Liver (tissue), 10 donors: ENCODE data around the gene DNPEP. TPM values are rescaled to one million over a fixed set of nuclear protein-coding genes. Genes with fewer than 3 reads are reported as not detected.

Experiments
- DNase-seq: peaks from one replicate; pipeline ENCODE4 v3.0.0-alpha.2; 2017; ENCODE audit warnings: low spot score
- H3K27ac ChIP-seq, 2 donors: one replicate each; pipeline ENCODE4 v1.7.0; 2013; ENCODE audit warnings: inconsistent platforms in 2 of 2, low read length in 2 of 2, control low read depth in 1 of 2, low read depth in 1 of 2, mild to moderate bottlenecking in 1 of 2
- H3K27me3 ChIP-seq, 4 donors: one replicate each; pipeline versions ENCODE4 v1.6.1 to v1.7.0; 2013; ENCODE audit warnings: low read length in 3 of 4, inconsistent platforms in 1 of 4, mild to moderate bottlenecking in 1 of 4, moderate library complexity in 1 of 4; ENCODE audit not compliant: control insufficient read depth in 4 of 4, insufficient read depth in 4 of 4
- H3K36me3 ChIP-seq, 4 donors: one replicate each; pipeline versions ENCODE4 v1.6.1 to v1.7.0; 2013; ENCODE audit warnings: low read length in 3 of 4, mild to moderate bottlenecking in 3 of 4, low read depth in 1 of 4, moderate library complexity in 1 of 4; ENCODE audit not compliant: control insufficient read depth in 4 of 4, insufficient read depth in 3 of 4
- H3K4me1 ChIP-seq, 4 donors: one replicate each; pipeline versions ENCODE4 v1.6.1 to v1.7.0; 2013; ENCODE audit warnings: low read length in 3 of 4, mild to moderate bottlenecking in 3 of 4, moderate library complexity in 1 of 4; ENCODE audit not compliant: control insufficient read depth in 4 of 4, insufficient read depth in 4 of 4
- H3K4me3 ChIP-seq, 3 donors: one replicate each; pipeline versions ENCODE4 v1.6.1 to v1.7.0; 2013; ENCODE audit warnings: low read length in 3 of 3, control low read depth in 1 of 3, low read depth in 1 of 3, mild to moderate bottlenecking in 1 of 3
- H3K9ac ChIP-seq, 2 donors: one replicate each; pipeline ENCODE4 v1.7.0; 2013; ENCODE audit warnings: low read length in 2 of 2, mild to moderate bottlenecking in 2 of 2, moderate library complexity in 2 of 2, control low read depth in 1 of 2, low read depth in 1 of 2
- H3K9me3 ChIP-seq, 4 donors: one replicate each; pipeline versions ENCODE4 v1.6.1 to v1.7.0; 2013; ENCODE audit warnings: low read length in 3 of 4; ENCODE audit not compliant: control insufficient read depth in 4 of 4
- FOXA1 ChIP-seq: IDR thresholded peaks from 2 replicates; pipeline ENCODE4 v1.6.1; 2016; ENCODE audit warnings: antibody characterized with exemption
- SP1 ChIP-seq: IDR thresholded peaks from 2 replicates; pipeline ENCODE4 v1.6.1; 2018; ENCODE audit warnings: antibody characterized with exemption, mild to moderate bottlenecking
- TAF1 ChIP-seq: conservative IDR thresholded peaks from 2 replicates; pipeline ENCODE4 v1.6.1; 2016; ENCODE audit warnings: antibody characterized with exemption, mild to moderate bottlenecking
- WGBS: extraction: QIAGEN DNeasy Blood & Tissue Kit; methylation state at CpG from one replicate; pipeline ENCODE4 v1.1.7; 2013; 5-methylcytosine and 5-hydroxymethylcytosine counted together
- polyA plus RNA-seq, 2 donors: library from polyadenylated mRNA; stranded (reverse) in 1 of 2; unstranded in 1 of 2; fragments of 200-250 nt in 1 of 2; fragments of >200 nt in 1 of 2; fragmentation: Nextera tagmentation in 1 of 2; extraction: Ambion mirVana in 1 of 2; gene quantifications; one replicate each; pipeline versions ENCODE4 v1.2.1 to v1.2.3, GENCODE V29; 2013 to 2015
- small RNA-seq: library from RNA; depleted of rRNA; stranded (forward); fragments of <200 nt; gene quantifications from one replicate; pipeline ENCODE3, GENCODE V24; 2014
- total RNA-seq, 2 donors: library from RNA; depleted of rRNA; stranded (reverse); fragments of >200 nt; gene quantifications; one replicate each; pipeline ENCODE4 v1.2.3, GENCODE V29; 2014
- donor health status: healthy.
- donor health status: healthy.
- donor health status: healthy.
- donor health status: healthy.
- donor health status: healthy.

Gene DNPEP
- total and polyA plus RNA-seq, 4 donors = 25.8 to 58.4 (median 45.8) TPM

GRCh38 chr2:219323434-219323833 lies 64.3 kb downstream of the DNPEP start:
- no peak overlapping the region for H3K4me3 ChIP-seq

More at GRCh38 chr2:219323434-219323833, 64.3 kb downstream of the DNPEP start:
- H3K9me3 ChIP-seq = no peaks in the 10 kb centered on the region
- H3K27me3 ChIP-seq = peaks cover 0 to 9% (median 0%) of the 10 kb centered on the region in 4 donors
- H3K4me1 ChIP-seq = no peaks in the 10 kb centered on the region
- no peak overlapping the region for H3K27ac ChIP-seq
- no peaks in the 10 kb centered on the region for H3K36me3 ChIP-seq
- no peak for DNase-seq
- WGBS = 61% methylated on average over 4 of the region's 4 CpGs
- H3K9ac ChIP-seq = no peak overlapping the region
- no peak for TF ChIP-seq SP1
- no peak for TF ChIP-seq TAF1
- no peak for TF ChIP-seq FOXA1

Small RNA genes within 50 kb of the gene (small RNA-seq; reads per million reads assigned to genes)
- not detected for gene AC053503.3

Other genes starting within 250 kb of the DNPEP start
- gene NHEJ1, start 227.1 kb downstream of the DNPEP start, total RNA-seq = 10 to 100 TPM; 11.8 to 13.5 TPM
- gene NHEJ1, start 227.1 kb downstream of the DNPEP start, polyA plus RNA-seq = 1 to 10 TPM; 6.1 to 8.0 TPM
- 1 to 10 TPM in 1 of 2 donors, under 1 TPM in 1; 0.23 to 2.4 TPM for gene SLC23A3, start 217.9 kb downstream of the DNPEP start, total RNA-seq
- gene SLC23A3, start 217.9 kb downstream of the DNPEP start, polyA plus RNA-seq = under 1 TPM; 0.38 to 0.94 TPM
- 10 to 100 TPM; 16.5 to 39.8 TPM for gene CNPPD1, start 211.0 kb downstream of the DNPEP start, total RNA-seq
- 10 to 100 TPM; 16.7 to 26.5 TPM for gene CNPPD1, start 211.0 kb downstream of the DNPEP start, polyA plus RNA-seq
- 10 to 100 TPM; 34.1 to 41.2 TPM for gene RETREG2, start 209.6 kb downstream of the DNPEP start, total RNA-seq
- 10 to 100 TPM; 21.7 to 42.8 TPM for gene RETREG2, start 209.6 kb downstream of the DNPEP start, polyA plus RNA-seq
- gene ZFAND2B, start 181.1 kb downstream of the DNPEP start, total RNA-seq = 10 to 100 TPM; 19.6 to 29.8 TPM
- gene ZFAND2B, start 181.1 kb downstream of the DNPEP start, polyA plus RNA-seq = 10 to 100 TPM; 21.9 to 53.8 TPM
- 10 to 100 TPM; 27.5 to 96.1 TPM for gene ABCB6, start 169.0 kb downstream of the DNPEP start, total RNA-seq
- gene ABCB6, start 169.0 kb downstream of the DNPEP start, polyA plus RNA-seq = 10 to 100 TPM; 19.0 to 68.1 TPM
- 10 to 100 TPM; 44.7 to 68.1 TPM for gene ATG9A, start 158.3 kb downstream of the DNPEP start, total RNA-seq
- gene ATG9A, start 158.3 kb downstream of the DNPEP start, polyA plus RNA-seq = 10 to 100 TPM; 24.3 to 31.1 TPM
- 10 to 100 TPM; 15.5 to 30.6 TPM for gene ANKZF1, start 158.1 kb downstream of the DNPEP start, total RNA-seq
- 10 to 100 TPM in 1 of 2 donors, 1 to 10 TPM in 1; 9.0 to 25.5 TPM for gene ANKZF1, start 158.1 kb downstream of the DNPEP start, polyA plus RNA-seq
- gene GLB1L, start 142.5 kb downstream of the DNPEP start, total RNA-seq = 1 to 10 TPM; 2.8 to 5.2 TPM
- 1 to 10 TPM; 2.3 TPM for gene GLB1L, start 142.5 kb downstream of the DNPEP start, polyA plus RNA-seq
- 10 to 100 TPM; 14.8 to 44.3 TPM for gene STK16, start 142.4 kb downstream of the DNPEP start, total RNA-seq
- 10 to 100 TPM in 1 of 2 donors, 1 to 10 TPM in 1; 5.8 to 32.5 TPM for gene STK16, start 142.4 kb downstream of the DNPEP start, polyA plus RNA-seq
- under 1 TPM in 1 of 2 donors, not detected in 1; 0.08 TPM for gene TUBA4B, start 134.7 kb downstream of the DNPEP start, total RNA-seq
- gene TUBA4B, start 134.7 kb downstream of the DNPEP start, polyA plus RNA-seq = under 1 TPM; 0.19 to 0.20 TPM
- gene TUBA4A, start 134.0 kb downstream of the DNPEP start, total RNA-seq = 10 to 100 TPM; 16.2 to 25.5 TPM
- gene TUBA4A, start 134.0 kb downstream of the DNPEP start, polyA plus RNA-seq = 10 to 100 TPM; 37.6 to 63.1 TPM
- 10 to 100 TPM; 22.0 to 71.8 TPM for gene DNAJB2, start 108.5 kb downstream of the DNPEP start, total RNA-seq
- 10 to 100 TPM in 1 of 2 donors, 1 to 10 TPM in 1; 7.4 to 32.0 TPM for gene DNAJB2, start 108.5 kb downstream of the DNPEP start, polyA plus RNA-seq
- 1 to 10 TPM in 1 of 2 donors, not detected in 1; 2.2 TPM for gene PTPRN, start 78.5 kb downstream of the DNPEP start, total RNA-seq
- gene PTPRN, start 78.5 kb downstream of the DNPEP start, polyA plus RNA-seq = not detected
- gene RESP18, start 55.2 kb downstream of the DNPEP start, total RNA-seq = not detected
- not detected for gene RESP18, start 55.2 kb downstream of the DNPEP start, polyA plus RNA-seq
- 10 to 100 TPM in 1 of 2 donors, under 1 TPM in 1; 0.23 to 50.0 TPM for gene DES, start 30.5 kb upstream of the DNPEP start, total RNA-seq
- 1 to 10 TPM in 1 of 2 donors, under 1 TPM in 1; 0.15 to 6.2 TPM for gene DES, start 30.5 kb upstream of the DNPEP start, polyA plus RNA-seq
- under 1 TPM; 0.51 to 0.75 TPM for gene SPEG, start 46.9 kb upstream of the DNPEP start, total RNA-seq
- under 1 TPM; 0.57 to 0.96 TPM for gene SPEG, start 46.9 kb upstream of the DNPEP start, polyA plus RNA-seq
- 10 to 100 TPM; 20.2 to 59.4 TPM for gene GMPPA, start 111.0 kb upstream of the DNPEP start, total RNA-seq
- 10 to 100 TPM; 32.6 to 54.3 TPM for gene GMPPA, start 111.0 kb upstream of the DNPEP start, polyA plus RNA-seq
- gene ASIC4, start 126.6 kb upstream of the DNPEP start, total RNA-seq = 1 to 10 TPM in 1 of 2 donors, under 1 TPM in 1; 0.08 to 1.5 TPM
- not detected for gene ASIC4, start 126.6 kb upstream of the DNPEP start, polyA plus RNA-seq
- 10 to 100 TPM; 26.5 to 85.2 TPM for gene CHPF, start 155.9 kb upstream of the DNPEP start, total RNA-seq
- gene CHPF, start 155.9 kb upstream of the DNPEP start, polyA plus RNA-seq = 100 to 1,000 TPM in 1 of 2 donors, 10 to 100 TPM in 1; 31.1 to 135 TPM
- 1 to 10 TPM; 1.1 to 1.8 TPM for gene TMEM198, start 156.1 kb upstream of the DNPEP start, total RNA-seq
- gene TMEM198, start 156.1 kb upstream of the DNPEP start, polyA plus RNA-seq = 1 to 10 TPM in 1 of 2 donors, under 1 TPM in 1; 0.74 to 1.9 TPM
- gene OBSL1, start 183.6 kb upstream of the DNPEP start, total RNA-seq = 10 to 100 TPM; 23.6 to 35.3 TPM
- gene OBSL1, start 183.6 kb upstream of the DNPEP start, polyA plus RNA-seq = 10 to 100 TPM; 14.2 to 30.9 TPM
- under 1 TPM; 0.08 to 0.14 TPM for gene INHA, start 184.4 kb upstream of the DNPEP start, total RNA-seq
- under 1 TPM; 0.03 to 0.15 TPM for gene INHA, start 184.4 kb upstream of the DNPEP start, polyA plus RNA-seq
- 1 to 10 TPM; 7.1 to 8.4 TPM for gene STK11IP, start 209.9 kb upstream of the DNPEP start, total RNA-seq
- 1 to 10 TPM; 2.9 to 5.7 TPM for gene STK11IP, start 209.9 kb upstream of the DNPEP start, polyA plus RNA-seq
- gene SLC4A3, start 239.7 kb upstream of the DNPEP start, total RNA-seq = under 1 TPM; 0.08 to 0.19 TPM
- gene SLC4A3, start 239.7 kb upstream of the DNPEP start, polyA plus RNA-seq = under 1 TPM; 0.08 TPM